ENCODE results near the gene HMGCLL1. TPM values are rescaled to one million over a fixed set of nuclear protein-coding genes. Genes with fewer than 3 reads are reported as not detected.

Gene HMGCLL1
- total RNA-seq, 1 donor from 2014 or later: 1.2 TPM

DNA sequence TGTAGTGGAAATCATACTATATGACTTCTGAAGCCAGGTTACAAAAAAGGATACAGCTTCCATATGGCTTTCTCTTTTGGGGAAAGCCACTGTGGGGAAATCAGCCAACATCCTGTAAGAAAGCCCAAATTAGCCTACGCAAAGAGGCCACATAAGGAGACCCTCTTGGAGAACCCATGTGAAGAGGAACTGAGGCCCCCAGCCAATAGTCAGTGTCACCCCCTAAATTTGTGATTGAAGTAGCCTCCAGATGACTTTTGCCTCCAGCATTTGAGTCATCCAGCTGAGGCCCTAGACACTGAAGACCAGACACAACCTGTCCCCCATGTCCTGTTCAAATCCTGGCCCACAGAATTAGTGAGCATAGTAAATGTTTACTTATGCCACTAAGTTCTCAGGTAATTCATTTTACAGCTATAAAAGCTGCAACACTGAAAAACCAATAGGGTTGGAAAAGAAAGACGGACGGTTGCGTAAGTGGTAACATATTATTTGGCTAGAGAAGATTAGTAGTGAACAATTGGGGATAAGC is 60.4 kb downstream of the HMGCLL1 start:
- no peak for DNase-seq
- no peaks in the 10 kb centered on the region for H3K9me3 ChIP-seq (replicated peaks)
- no peaks in the 10 kb centered on the region for H3K4me1 ChIP-seq
- TF ChIP-seq, protein P1, sequence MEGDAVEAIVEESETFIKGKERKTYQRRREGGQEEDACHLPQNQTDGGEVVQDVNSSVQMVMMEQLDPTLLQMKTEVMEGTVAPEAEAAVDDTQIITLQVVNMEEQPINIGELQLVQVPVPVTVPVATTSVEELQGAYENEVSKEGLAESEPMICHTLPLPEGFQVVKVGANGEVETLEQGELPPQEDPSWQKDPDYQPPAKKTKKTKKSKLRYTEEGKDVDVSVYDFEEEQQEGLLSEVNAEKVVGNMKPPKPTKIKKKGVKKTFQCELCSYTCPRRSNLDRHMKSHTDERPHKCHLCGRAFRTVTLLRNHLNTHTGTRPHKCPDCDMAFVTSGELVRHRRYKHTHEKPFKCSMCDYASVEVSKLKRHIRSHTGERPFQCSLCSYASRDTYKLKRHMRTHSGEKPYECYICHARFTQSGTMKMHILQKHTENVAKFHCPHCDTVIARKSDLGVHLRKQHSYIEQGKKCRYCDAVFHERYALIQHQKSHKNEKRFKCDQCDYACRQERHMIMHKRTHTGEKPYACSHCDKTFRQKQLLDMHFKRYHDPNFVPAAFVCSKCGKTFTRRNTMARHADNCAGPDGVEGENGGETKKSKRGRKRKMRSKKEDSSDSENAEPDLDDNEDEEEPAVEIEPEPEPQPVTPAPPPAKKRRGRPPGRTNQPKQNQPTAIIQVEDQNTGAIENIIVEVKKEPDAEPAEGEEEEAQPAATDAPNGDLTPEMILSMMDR (IDR thresholded peaks at IDR 0.05; ENCODE audit: borderline replicate concordance): no peak
- no peaks in the 10 kb centered on the region for H3K27me3 ChIP-seq (ENCODE audit: low read depth)
- no peaks in the 10 kb centered on the region for H3K36me3 ChIP-seq
- H3K4me3 ChIP-seq: no peak overlapping the region
- no peak overlapping the region for H3K27ac ChIP-seq (replicated peaks)
- intact Hi-C loops (cut with micrococcal nuclease): no loop called here

DNA sequence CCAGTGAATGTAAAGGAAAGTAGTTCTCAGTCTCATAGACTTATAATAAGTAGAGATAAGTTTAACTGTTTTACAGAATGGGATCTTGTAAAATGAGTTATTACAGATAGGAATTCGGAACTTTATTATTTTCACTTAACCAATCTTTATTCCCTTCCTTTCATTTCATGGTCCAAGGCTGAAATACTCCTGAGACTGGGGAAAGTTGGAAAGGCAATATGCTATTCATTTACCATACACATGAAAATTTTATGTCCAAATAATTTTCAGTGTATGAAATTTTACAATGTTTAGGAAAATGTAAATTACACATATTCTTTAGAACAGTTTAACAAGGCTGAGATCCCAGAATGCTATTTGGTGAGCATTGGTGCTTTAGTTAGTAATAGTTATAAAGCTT is 62.3 kb downstream of the HMGCLL1 start:
- Histone ChIP-seq H3K27me3 (ENCODE audit: low read depth) (no peaks in the 10 kb centered on the region), H3K4me3 (no peak overlapping the region), H3K4me1 (no peaks in the 10 kb centered on the region), H3K9me3 (replicated peaks) (no peaks in the 10 kb centered on the region), H3K36me3 (no peaks in the 10 kb centered on the region), H3K27ac (replicated peaks) (no peak overlapping the region)
- TF ChIP-seq, protein P1 (IDR thresholded peaks at IDR 0.05; ENCODE audit: borderline replicate concordance): no peak
- intact Hi-C loops (cut with micrococcal nuclease): no loop called here
- no peak for DNase-seq

GRCh38 chr6:55512904-55513303 is 66.1 kb downstream of the HMGCLL1 start:
- H3K4me1 ChIP-seq: no peaks in the 10 kb centered on the region
- DNase-seq: no peak
- H3K27ac ChIP-seq (replicated peaks): no peak overlapping the region
- intact Hi-C loops (cut with micrococcal nuclease): no loop called here
- TF ChIP-seq, protein P1 (IDR thresholded peaks at IDR 0.05; ENCODE audit: borderline replicate concordance): no peak
- no peaks in the 10 kb centered on the region for H3K36me3 ChIP-seq
- H3K9me3 ChIP-seq (replicated peaks): no peaks in the 10 kb centered on the region
- no peak overlapping the region for H3K4me3 ChIP-seq
- H3K27me3 ChIP-seq (ENCODE audit: low read depth): no peaks in the 10 kb centered on the region

DNA sequence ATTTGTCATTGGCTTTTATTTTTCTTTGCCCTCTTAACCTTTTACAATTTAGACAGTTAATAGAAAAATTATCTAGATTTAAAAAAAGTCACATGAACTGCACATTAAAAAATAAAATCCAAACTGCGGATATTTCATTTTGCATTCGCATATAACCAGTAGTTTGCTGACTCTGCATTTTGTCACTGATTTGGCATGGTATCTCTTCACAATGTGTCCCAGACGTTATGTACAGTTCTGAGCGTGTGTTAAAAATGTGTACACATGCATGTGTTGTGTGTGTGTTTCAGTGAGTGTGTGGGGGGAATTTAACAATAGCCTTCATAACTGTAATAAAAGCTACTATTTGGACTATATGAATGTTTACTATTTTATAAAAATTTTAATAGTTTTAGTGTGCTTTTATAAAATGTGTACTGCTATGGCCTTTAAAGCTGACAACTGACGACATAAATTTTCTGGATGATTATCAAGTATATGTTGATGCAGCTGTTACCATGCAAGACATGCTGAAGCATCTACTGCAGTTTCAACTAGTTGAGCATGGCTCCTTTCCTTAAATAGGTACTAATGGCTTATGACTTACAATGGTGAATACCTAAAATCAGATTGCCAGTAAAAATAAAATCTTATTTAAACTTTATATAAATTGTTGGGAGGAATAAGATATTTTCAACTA is 67.7 kb downstream of the HMGCLL1 start:
- H3K4me1 ChIP-seq: no peaks in the 10 kb centered on the region
- H3K27ac ChIP-seq (replicated peaks): no peak overlapping the region
- no peak for DNase-seq
- H3K36me3 ChIP-seq: no peaks in the 10 kb centered on the region
- no peak overlapping the region for H3K4me3 ChIP-seq
- H3K27me3 ChIP-seq (ENCODE audit: low read depth): no peaks in the 10 kb centered on the region
- intact Hi-C loops (cut with micrococcal nuclease): no loop called here
- TF ChIP-seq, protein P1 (IDR thresholded peaks at IDR 0.05; ENCODE audit: borderline replicate concordance): no peak
- no peaks in the 10 kb centered on the region for H3K9me3 ChIP-seq (replicated peaks)

DNA sequence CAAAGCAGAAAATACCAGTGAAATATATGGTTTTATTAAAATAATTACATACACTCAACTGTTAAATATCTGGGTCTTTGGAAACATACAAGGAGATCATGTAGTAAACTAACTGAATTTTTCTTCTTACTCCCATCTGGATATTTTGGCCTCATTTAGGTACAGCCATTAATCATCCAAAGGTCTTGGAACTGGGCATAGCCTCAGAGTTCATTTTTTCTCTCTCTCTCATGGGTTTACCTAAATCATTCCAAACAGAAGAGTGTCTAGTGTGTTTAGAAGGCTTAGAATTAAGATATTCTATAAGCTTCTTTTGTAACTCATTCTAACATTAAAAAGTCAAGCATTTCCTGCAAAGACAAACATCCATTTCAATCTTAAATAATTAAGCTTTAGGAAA is 79.4 kb downstream of the HMGCLL1 start:
- H3K4me3 ChIP-seq: no peak overlapping the region

More for the DNA sequence above, 79.4 kb downstream of the HMGCLL1 start:
- intact Hi-C loops (cut with micrococcal nuclease): no loop called here
- H3K27ac ChIP-seq (replicated peaks): no peak overlapping the region
- H3K9me3 ChIP-seq (replicated peaks): no peaks in the 10 kb centered on the region
- no peaks in the 10 kb centered on the region for H3K36me3 ChIP-seq
- TF ChIP-seq, protein P1 (IDR thresholded peaks at IDR 0.05; ENCODE audit: borderline replicate concordance): no peak
- H3K4me1 ChIP-seq: no peaks in the 10 kb centered on the region
- H3K27me3 ChIP-seq (ENCODE audit: low read depth): no peaks in the 10 kb centered on the region
- no peak for DNase-seq
